ENCODE data around the gene COL26A1. TPM values are rescaled to one million over a fixed set of nuclear protein-coding genes. Genes with fewer than 3 reads are reported as not detected.
"Not testable (repeated sequence)": the region's sequence is repeated elsewhere in the genome, so short reads cannot be mapped to it uniquely, and the experiment has no call there.

COL26A1 gene
- total and polyA plus RNA-seq, 2 of the 4 experiments (the other 2 are of a cell fraction), result not detected

DNA sequence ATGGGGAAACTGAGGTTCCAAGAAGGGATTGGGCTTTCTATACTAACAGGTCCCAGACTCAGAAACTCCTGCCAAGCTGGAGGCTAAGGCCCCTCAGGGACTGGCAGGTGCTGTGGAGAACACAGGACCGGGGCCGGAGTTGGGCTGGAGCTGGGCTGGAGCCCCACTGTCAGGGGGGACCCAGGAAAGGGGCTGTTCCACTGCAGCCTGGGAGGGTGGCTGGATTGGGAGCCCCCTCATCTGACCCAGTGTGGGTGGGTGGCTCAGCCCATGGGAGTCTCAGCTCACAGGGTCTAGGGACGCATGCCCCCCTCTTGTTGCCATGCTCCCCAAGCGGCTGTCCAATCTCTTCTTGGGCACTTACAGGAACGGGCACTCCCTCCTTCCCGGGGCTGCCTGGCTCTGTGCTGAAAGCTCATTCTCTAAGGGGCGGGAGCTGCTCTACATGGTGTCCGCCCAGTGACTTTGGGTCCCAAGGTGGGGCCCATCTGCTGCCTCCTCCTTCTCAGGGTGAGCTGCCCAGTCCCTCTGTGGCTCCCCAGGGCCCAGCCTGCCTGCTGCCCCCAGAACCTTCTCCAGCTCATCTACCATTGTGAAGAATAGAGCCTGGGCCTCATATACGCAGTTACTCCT is 139.9 kb downstream of the COL26A1 start:
- Histone ChIP-seq H2BK120ac (ENCODE audit: low read depth, low read length) (no peak overlapping the region), H3K18ac (ENCODE audit: low read depth, low read length) (no peak overlapping the region), H3K14ac (replicated peaks; ENCODE audit: low read depth, low read length) (no peak overlapping the region), H3K36me3 (ENCODE audit: control insufficient read depth, insufficient read depth, low read length) (no peaks in the 10 kb centered on the region), H2BK5ac (ENCODE audit: low read depth, low read length, poor library complexity, severe bottlenecking) (no peak overlapping the region), H2BK15ac (ENCODE audit: low read depth, low read length) (no peak overlapping the region), H3K9ac (ENCODE audit: low read depth, low read length) (no peak overlapping the region), H2AK5ac (ENCODE audit: low read depth, low read length) (no peak overlapping the region), H3K4me1 (ENCODE audit: control insufficient read depth, insufficient read depth, low read length) (no peaks in the 10 kb centered on the region), H3K4me2 (ENCODE audit: low read depth, low read length) (no peak overlapping the region), H3K23ac (ENCODE audit: low read depth, low read length) (no peak overlapping the region), H2AK9ac (replicated peaks; ENCODE audit: low read depth, low read length, poor library complexity) (no peak overlapping the region), H3K79me1 (ENCODE audit: low read depth in 1 of 2, low read length in 2 of 2) (no peaks in the 10 kb centered on the region), H3K27ac (ENCODE audit: insufficient read depth, low read length) (no peak overlapping the region), H3K4ac (ENCODE audit: low read depth, low read length) (no peak overlapping the region), H4K91ac (ENCODE audit: insufficient read depth, low read depth, low read length) (no peak overlapping the region), H3K4me3 (ENCODE audit: insufficient read depth, low read depth, low read length) (no peak overlapping the region), H2AFZ (replicated peaks; ENCODE audit: low read length, poor library complexity) (no peak overlapping the region), H4K5ac (ENCODE audit: low read depth, low read length) (no peak overlapping the region), H3K56ac (ENCODE audit: extremely low read depth, insufficient read depth, low read length) (no peak overlapping the region), H3K9me3 (ENCODE audit: control insufficient read depth, insufficient read depth, low read length) (no peaks in the 10 kb centered on the region), H4K8ac (ENCODE audit: low read depth in 2 of 2, low read length in 2 of 2) (no peak overlapping the region), H3K9me1 (ENCODE audit: insufficient read depth, low read length) (peaks cover 6% of the 10 kb centered on the region; the same call in 1 of the 2 replicates), H2BK20ac (ENCODE audit: low read depth, low read length) (no peak overlapping the region), H3K27me3 (ENCODE audit: control insufficient read depth, insufficient read depth, low read length) (peaks cover 29% of the 10 kb centered on the region), H4K20me1 (ENCODE audit: insufficient read depth, low read length) (no peaks in the 10 kb centered on the region)
- in situ Hi-C loops (cut with MboI; ENCODE audit: low sequenced_read_pairs), result no loop called here
- CTCF ChIA-PET, result no interaction called here
- POLR2A ChIA-PET (ENCODE audit: unreplicated experiment), result no interaction called here
- intact Hi-C loops (cut with micrococcal nuclease), result no loop called here
- 65% methylated on average over 4 of the region's 9 CpGs; no CpG with 5 or more reads in 1 of the 2 experiments for WGBS, 2 experiments (ENCODE audit: extremely low coverage in 2 of 2, insufficient read length in 1 of 2)
- dilution Hi-C loops (cut with HindIII; ENCODE audit: low sequenced_read_pairs, unreplicated experiment), result no loop called here
- no TSS peak for BruUV-seq (replicated peaks)
- no peak for ATAC-seq (ENCODE audit: low read depth)
- TF ChIP-seq RFX5 (IDR thresholded peaks at IDR 0.05; ENCODE audit: low read depth, low read length) (no peak), CHD1 (IDR thresholded peaks at IDR 0.05; ENCODE audit: low read depth, low read length) (no peak), BHLHE40 (IDR thresholded peaks at IDR 0.05; ENCODE audit: low read depth, low read length) (no peak), CEBPB (IDR thresholded peaks at IDR 0.05; ENCODE audit: low read depth, low read length) (no peak), RCOR1 (IDR thresholded peaks at IDR 0.05; ENCODE audit: insufficient replicate concordance, low read length) (no peak), MAFK (IDR thresholded peaks at IDR 0.05; ENCODE audit: low read depth, low read length) (no peak), SMC3 (IDR thresholded peaks at IDR 0.05; ENCODE audit: low read depth, low read length) (no peak), POLR2A (IDR thresholded peaks at IDR 0.05; ENCODE audit: low read depth, low read length) (no peak)
- TF ChIP-seq, protein P1, sequence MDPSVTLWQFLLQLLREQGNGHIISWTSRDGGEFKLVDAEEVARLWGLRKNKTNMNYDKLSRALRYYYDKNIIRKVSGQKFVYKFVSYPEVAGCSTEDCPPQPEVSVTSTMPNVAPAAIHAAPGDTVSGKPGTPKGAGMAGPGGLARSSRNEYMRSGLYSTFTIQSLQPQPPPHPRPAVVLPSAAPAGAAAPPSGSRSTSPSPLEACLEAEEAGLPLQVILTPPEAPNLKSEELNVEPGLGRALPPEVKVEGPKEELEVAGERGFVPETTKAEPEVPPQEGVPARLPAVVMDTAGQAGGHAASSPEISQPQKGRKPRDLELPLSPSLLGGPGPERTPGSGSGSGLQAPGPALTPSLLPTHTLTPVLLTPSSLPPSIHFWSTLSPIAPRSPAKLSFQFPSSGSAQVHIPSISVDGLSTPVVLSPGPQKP (IDR thresholded peaks at IDR 0.05; ENCODE audit: borderline replicate concordance, low read depth, low read length), result no peak
- DNase-seq, result no peak

GRCh38 chr7:101505510-101505909 is 142.8 kb downstream of the COL26A1 start:
- H2BK20ac ChIP-seq (ENCODE audit: low read depth, low read length); H3K56ac ChIP-seq (ENCODE audit: extremely low read depth, insufficient read depth, low read length); in situ Hi-C loops (cut with MboI; ENCODE audit: low sequenced_read_pairs); H4K20me1 ChIP-seq (ENCODE audit: insufficient read depth, low read length); H2AK9ac ChIP-seq (replicated peaks; ENCODE audit: low read depth, low read length, poor library complexity); H2AK5ac ChIP-seq (ENCODE audit: low read depth, low read length); POLR2A ChIA-PET (ENCODE audit: unreplicated experiment); H3K9me3 ChIP-seq (ENCODE audit: control insufficient read depth, insufficient read depth, low read length); ATAC-seq (ENCODE audit: low read depth); H3K14ac ChIP-seq (replicated peaks; ENCODE audit: low read depth, low read length); H3K4me2 ChIP-seq (ENCODE audit: low read depth, low read length); H3K9ac ChIP-seq (ENCODE audit: low read depth, low read length); H3K4me3 ChIP-seq (ENCODE audit: insufficient read depth, low read depth, low read length); H4K8ac ChIP-seq (ENCODE audit: low read depth in 2 of 2, low read length in 2 of 2); H2AFZ ChIP-seq (replicated peaks; ENCODE audit: low read length, poor library complexity); H3K23ac ChIP-seq (ENCODE audit: low read depth, low read length); BruUV-seq (replicated peaks); H3K9me1 ChIP-seq (ENCODE audit: insufficient read depth, low read length); H3K79me1 ChIP-seq (ENCODE audit: low read depth in 1 of 2, low read length in 2 of 2); CTCF ChIA-PET; H3K4ac ChIP-seq (ENCODE audit: low read depth, low read length); H2BK5ac ChIP-seq (ENCODE audit: low read depth, low read length, poor library complexity, severe bottlenecking); H4K5ac ChIP-seq (ENCODE audit: low read depth, low read length); H3K18ac ChIP-seq (ENCODE audit: low read depth, low read length); H3K4me1 ChIP-seq (ENCODE audit: control insufficient read depth, insufficient read depth, low read length); dilution Hi-C loops (cut with HindIII; ENCODE audit: low sequenced_read_pairs, unreplicated experiment); H2BK120ac ChIP-seq (ENCODE audit: low read depth, low read length); H3K36me3 ChIP-seq (ENCODE audit: control insufficient read depth, insufficient read depth, low read length); H3K27ac ChIP-seq (ENCODE audit: insufficient read depth, low read length); H2BK15ac ChIP-seq (ENCODE audit: low read depth, low read length); H4K91ac ChIP-seq (ENCODE audit: insufficient read depth, low read depth, low read length); DNase-seq: not testable (repeated sequence)
- H3K27me3 ChIP-seq (ENCODE audit: control insufficient read depth, insufficient read depth, low read length), result peaks cover 34% of the 10 kb centered on the region
- WGBS, 2 experiments (ENCODE audit: extremely low coverage in 2 of 2, insufficient read length in 1 of 2), result 100% methylated on average over 1 of the region's 7 CpGs; no CpG with 5 or more reads in 1 of the 2 experiments
- intact Hi-C loops (cut with micrococcal nuclease), result loop anchor here (5.0 kb wide), 1 partner anchor 143 kb away; the partner anchor contains the start of gene COL26A1
